Measurements from ENCODE around the gene SETD1A.

Gene SETD1A

GRCh38 chr16:31020536-31020935 is 63.0 kb downstream of the SETD1A start:
- DNase-seq (ENCODE audit: low read depth in 1 of 2, low spot score in 1 of 2), result no peak
- no peak overlapping the region for H3K4me3 ChIP-seq (replicated peaks; ENCODE audit: insufficient read depth, low read length)
- no peaks in the 10 kb centered on the region for H3K27me3 ChIP-seq (ENCODE audit: insufficient read depth, poor library complexity, severe bottlenecking)
- H3K27ac ChIP-seq (replicated peaks), result no peak overlapping the region
- TF ChIP-seq POLR2AphosphoS5 (IDR thresholded peaks at IDR 0.05; ENCODE audit: low read depth), result no peak
- no peak for TF ChIP-seq SPI1 (IDR thresholded peaks at IDR 0.05; ENCODE audit: borderline replicate concordance, low read depth)
- TF ChIP-seq REST (IDR thresholded peaks at IDR 0.05; ENCODE audit: insufficient replicate concordance, low read depth), result no peak
- no peak for TF ChIP-seq GABPA (IDR thresholded peaks at IDR 0.05; ENCODE audit: low read depth)
- no peak for TF ChIP-seq CTCF (IDR thresholded peaks at IDR 0.05; ENCODE audit: insufficient read depth, low read length)

- H3K4me3 ChIP-seq (replicated peaks; ENCODE audit: insufficient read depth, low read length), result no peak overlapping the region
- H3K27ac ChIP-seq (replicated peaks), result no peak overlapping the region
- no peak for TF ChIP-seq POLR2AphosphoS5 (IDR thresholded peaks at IDR 0.05; ENCODE audit: low read depth)
- no peak for TF ChIP-seq CTCF (IDR thresholded peaks at IDR 0.05; ENCODE audit: insufficient read depth, low read length)
- no peak for TF ChIP-seq REST (IDR thresholded peaks at IDR 0.05; ENCODE audit: insufficient replicate concordance, low read depth)
- TF ChIP-seq GABPA (IDR thresholded peaks at IDR 0.05; ENCODE audit: low read depth), result no peak
- no peak for TF ChIP-seq SPI1 (IDR thresholded peaks at IDR 0.05; ENCODE audit: borderline replicate concordance, low read depth)
- no peak for DNase-seq (ENCODE audit: low read depth in 1 of 2, low spot score in 1 of 2)
- no peaks in the 10 kb centered on the region for H3K27me3 ChIP-seq (ENCODE audit: insufficient read depth, poor library complexity, severe bottlenecking)
Observed at GRCh38 chr16:31022544-31023251, 65.1 kb downstream of the SETD1A start.

- TF ChIP-seq SPI1 (IDR thresholded peaks at IDR 0.05; ENCODE audit: borderline replicate concordance, low read depth) (no peak), REST (IDR thresholded peaks at IDR 0.05; ENCODE audit: insufficient replicate concordance, low read depth) (no peak), CTCF (IDR thresholded peaks at IDR 0.05; ENCODE audit: insufficient read depth, low read length) (no peak), POLR2AphosphoS5 (IDR thresholded peaks at IDR 0.05; ENCODE audit: low read depth) (no peak), GABPA (IDR thresholded peaks at IDR 0.05; ENCODE audit: low read depth) (no peak)
- Histone ChIP-seq H3K4me3 (replicated peaks; ENCODE audit: insufficient read depth, low read length) (no peak overlapping the region), H3K27ac (replicated peaks) (no peak overlapping the region), H3K27me3 (ENCODE audit: insufficient read depth, poor library complexity, severe bottlenecking) (no peaks in the 10 kb centered on the region)
- DNase-seq (ENCODE audit: low read depth in 1 of 2, low spot score in 1 of 2), result no peak
Observed at GRCh38 chr16:31023252-31023602, 65.7 kb downstream of the SETD1A start.
